HG02610 (cell line): Measurements from ENCODE around the gene POLD3.

ENCODE experiments used
- ATAC-seq: cut with Tn5 transposase; IDR thresholded peaks from one replicate; pipeline ENCODE4 v1.9.1; 2021; ENCODE audit warnings: mild to moderate bottlenecking, moderate library complexity; ENCODE audit not compliant: unreplicated experiment

POLD3 gene

DNA sequence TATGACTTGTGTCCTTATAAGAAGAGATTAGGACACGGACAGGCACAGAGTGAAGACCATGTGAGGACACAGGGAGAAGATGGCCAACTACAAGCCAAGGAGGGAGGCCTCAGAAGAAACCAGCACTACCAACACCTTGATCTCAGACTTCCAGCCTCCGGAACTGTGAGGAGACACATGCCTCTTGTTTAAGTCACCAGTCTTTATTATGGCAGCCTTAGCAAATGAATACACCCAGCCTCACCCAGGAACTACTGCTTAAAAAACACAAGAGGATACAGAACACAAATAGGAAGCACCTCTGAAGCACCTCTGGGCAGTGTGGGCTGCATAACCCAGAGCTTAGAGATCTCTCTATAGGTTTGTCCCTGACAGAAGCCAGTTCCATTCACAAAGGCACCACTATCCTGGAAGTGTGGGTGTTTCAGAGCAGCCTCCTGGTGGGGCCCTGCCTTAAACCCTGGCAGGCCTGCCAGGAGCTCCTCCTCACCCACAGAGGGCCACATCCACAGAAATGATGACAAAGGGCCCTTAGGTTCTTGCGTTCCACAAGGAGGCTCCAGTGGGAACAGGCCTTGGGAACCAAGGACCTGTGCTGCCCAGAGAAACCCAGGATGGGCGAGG, 80.1 kb downstream of the POLD3 start:
- ATAC-seq = no peak

DNA sequence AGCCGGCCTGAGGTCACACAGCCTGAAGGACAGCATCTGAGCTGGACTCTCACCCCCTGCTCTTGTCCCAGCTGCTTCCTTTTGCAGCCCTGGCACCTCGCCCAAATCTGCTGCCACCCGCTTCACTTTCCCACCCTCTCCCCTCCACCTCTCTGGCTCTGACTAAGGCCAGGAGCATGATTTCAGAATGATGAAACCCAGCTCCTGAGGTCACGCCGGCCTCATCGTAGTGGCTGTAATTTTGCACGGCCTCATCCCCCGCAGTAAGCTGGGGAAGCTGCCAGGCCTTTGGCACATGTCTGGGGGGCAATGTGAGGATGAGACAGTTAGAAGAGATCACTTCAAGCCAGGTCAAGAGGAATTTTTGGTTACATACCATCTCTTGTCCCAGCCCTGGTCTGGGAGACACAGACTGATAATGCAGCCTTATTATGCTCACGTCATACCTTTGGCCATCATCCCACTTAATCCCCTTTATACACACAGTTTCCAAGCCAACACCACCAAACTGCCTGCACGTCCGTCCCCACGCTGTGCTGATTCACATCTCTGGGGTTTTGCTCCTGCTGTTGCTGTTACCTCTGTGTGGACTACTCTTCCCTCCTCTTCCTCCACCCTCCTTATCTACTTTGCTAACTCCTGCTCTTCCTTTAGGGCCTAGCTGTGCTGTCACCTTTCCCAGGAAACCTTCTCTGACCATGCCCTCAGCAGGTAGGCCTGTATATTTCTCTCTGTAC, 80.7 kb downstream of the POLD3 start:
- ATAC-seq = no peak

DNA sequence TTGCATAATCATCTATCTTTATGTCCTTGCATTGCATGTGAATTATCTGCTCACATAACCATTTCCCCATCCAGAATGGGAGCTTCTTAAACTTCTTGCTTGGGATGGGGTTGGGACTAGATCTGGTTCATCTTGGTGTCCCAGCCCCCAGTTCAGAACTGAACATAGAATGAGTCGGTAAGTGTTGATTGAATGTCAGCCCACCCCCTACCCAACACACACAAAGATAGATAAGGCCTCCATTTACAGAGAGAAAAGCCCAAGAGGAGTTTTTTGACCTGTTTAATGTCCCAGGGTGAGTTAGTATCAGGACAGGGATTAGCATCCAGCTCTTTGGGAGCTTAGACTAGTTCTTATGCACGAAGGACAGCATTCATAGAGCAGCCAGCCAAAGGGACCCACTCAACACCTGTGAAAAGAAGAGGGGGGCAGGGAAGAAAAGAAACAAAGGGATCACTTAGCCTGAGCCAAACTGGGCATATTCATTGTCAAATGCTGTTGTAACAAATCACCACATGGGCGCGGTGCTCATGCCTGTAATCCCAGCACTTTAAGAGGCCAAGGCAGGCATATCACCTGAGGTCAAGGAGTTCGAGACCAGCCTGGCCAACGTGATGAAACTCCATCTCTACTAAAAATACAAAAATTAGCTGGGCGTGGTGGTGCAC, 81.4 kb downstream of the POLD3 start:
- ATAC-seq = no peak

DNA sequence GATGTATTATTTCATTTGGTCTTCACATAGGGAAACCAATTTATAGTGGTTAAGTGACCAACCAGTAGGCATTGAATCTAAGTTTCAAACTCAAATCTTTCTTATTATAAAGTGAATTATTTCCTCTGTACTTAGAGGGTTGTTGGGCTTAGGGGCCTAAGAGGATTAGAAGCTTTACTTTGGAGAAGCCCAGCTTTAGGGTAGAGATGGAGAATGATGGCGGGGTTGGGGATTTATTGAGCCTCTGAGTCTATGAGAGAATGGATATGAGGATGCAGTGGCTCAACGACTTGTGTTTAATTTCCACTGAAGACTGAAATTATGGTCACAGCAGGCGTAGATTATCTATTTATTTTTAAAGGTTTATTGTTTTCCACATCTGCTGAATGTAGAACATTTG, 83.4 kb downstream of the POLD3 start:
- no peak for ATAC-seq

DNA sequence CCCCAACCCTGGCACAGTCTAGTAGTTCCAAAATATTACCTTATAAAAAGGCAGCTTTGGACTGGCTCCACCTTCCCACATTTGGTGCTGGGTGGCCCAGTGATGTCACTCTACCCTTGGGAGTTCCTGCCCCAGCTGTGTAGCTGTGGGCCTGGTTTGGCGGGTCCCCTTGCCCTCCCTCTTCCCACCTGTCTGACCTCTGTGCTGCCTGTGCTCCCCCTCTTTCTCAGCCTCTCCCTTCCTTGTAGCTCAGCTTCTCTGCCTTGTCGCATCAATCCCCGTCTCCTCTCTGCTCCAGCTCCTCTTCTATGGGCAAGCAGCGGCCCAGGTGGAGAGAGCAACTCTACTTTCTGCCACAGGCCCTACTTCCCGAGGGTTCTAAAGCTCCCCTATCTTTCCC, 84.2 kb downstream of the POLD3 start:
- ATAC-seq = no peak

DNA sequence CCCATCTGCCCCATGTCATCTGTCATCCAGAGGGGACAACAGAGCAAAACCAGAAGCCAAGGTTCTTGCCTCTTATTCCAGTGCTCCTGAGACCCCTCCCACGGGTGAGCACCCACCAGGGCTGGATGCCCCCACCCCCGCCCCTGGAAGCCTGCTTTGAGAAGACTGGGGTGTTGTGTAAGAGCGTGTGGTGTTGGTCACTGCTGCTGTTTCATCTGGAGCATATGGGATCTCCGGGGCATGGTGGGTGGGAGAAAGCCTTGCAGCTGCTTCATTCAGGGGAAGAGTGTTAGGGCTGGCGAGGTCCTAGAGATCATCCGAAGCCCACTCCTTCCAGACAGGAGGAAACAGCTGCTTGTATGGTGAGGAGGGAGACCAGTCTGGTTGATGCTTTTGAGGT, 84.7 kb downstream of the POLD3 start:
- ATAC-seq = no peak

DNA sequence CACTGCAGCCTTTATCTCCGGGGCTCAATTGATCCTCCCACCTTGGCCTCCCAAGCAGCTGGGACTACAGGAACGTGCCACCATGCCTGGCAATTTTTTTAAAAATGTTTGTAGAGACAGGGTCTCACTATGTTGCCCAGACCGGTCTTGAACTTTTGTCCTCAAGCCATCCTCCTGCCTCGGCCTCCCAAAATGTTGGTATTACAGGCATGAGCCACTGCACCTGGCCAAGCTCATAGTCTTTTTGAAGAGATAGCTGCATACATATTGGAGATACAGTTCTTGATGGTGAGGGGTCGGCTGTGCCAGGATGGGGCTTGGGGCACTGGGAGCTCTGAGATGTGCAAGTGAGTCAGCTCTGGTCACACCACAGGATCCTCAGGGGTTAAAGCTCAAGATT, 85.7 kb downstream of the POLD3 start:
- ATAC-seq = no peak

DNA sequence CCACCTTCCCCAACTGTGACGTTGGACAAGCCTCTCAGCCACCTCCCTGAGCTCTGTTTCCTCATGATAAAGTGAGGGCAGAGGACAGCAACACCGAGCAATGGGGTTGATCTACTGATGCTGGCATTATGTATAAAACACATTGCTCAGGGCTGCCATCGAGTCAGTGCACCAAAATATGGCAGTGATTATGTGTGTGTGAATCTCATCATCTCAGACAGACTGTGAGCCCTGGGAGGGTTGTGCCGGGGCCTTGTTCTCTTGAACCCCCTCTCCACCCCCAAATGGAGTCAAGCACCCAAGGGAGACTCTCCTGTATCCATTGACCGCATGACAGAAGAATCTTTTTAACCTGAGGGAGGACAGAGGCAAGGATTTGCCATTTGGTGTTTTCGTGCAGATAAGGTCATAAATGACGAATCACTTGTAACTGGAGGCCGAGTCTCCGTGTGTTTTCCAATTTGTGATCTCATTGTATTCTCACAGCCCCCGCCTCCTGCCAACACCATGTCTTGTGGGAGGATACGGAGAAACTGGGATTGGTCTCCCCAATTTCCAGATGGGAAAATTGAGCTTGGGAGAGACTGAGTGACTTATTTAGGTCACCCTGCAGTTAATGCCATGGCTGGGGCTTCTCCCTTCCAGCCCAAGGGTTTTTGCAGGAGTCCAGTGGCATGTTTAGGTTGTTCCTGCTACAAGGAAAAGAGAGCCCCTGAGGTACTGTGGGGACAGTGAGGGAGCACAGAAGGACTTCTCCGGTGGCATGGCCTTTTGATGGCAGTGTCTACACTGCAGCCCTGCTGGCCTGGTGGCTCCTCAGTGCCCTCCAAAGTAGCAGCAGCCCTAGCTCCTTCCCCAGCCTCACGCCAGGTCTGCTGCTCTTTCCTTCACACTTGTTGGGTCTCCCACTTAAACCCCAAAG, 86.5 kb downstream of the POLD3 start:
- ATAC-seq = no peak

DNA sequence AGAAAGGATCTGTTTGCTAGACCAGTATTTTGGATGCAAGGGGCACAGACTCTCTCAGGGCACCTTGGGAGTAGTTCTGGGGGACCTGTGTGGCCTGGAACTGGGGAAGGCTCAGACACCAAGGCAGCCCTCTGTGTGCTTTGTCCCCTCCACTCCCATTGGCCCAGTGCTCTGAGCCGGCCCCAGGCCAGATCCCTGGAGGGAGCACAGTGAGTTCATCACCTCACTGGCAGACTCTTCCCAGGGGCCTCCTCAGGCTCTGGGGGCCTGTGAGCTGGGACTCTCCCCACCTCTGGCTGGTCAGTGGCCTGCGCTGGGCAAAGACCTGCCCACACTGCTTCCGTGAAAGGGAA, 87.1 kb downstream of the POLD3 start:
- ATAC-seq = no peak

DNA sequence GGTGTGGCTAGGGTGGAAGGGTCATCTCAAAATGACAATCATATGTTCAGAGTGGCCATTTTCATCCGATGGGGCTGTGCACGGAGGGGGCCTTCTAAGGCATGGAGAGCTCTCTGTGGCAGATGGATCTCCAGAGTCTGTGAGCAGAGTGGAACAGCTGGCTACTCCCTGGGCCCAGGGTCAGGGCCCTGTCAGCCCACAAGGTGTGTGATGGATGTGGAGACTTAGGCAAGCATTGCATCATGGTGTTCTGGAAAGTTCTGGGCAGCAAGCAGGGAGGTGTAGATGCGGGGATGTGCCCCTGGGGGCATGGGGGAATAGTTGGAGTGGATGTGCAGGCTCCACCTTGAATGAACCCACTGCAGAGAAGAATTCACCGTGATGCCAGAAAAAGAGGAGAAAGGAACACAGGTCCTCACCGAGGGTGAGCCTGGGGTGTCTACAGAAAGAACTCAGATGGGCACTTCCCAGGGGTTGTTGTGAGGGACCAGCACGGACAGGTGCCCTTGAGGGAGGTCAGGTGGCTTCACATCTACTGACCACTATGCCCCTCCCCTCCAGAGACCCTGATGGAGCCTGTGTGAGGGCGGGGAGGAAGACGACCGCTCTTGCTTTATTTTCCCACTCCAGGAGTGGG, 87.8 kb downstream of the POLD3 start:
- ATAC-seq = no peak

DNA sequence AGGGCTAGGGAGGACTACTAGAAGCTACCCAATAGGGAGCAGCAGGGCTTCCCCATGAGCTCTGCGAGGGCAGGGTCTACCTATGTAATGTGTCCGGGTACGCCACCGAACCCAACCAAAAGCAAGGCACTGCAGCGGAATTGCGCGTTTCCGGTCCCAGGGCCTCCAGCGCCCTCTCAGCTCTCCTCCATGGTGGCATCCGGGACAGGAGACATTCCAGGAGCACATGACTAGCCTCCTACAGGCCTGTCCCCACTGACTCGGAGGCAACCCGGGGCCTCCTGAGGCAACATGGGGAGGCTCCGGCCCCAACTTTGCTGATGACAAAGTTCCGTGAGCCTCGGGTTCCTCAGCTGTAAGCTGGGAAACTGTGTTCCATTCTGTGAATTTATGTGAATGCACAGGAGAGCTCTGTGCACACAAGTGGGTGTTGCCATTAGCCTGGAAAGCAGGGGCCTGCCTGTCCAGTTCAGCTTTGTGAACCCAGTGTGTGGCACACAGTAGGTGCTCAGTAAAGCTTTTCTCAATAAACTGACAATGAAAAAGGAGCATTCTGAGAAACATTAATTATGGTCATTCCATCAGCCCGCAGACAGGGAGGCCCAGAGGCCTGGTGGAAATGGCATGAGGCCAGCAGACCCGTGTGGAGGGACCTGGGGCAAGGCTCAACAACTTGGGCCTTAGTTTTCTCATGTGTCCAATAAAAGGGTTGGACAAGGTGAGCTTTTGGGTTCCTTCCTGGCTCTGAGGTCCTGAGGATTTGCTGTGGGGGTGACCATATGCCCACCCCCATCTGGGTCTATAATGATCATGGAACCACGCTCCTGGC, 88.5 kb downstream of the POLD3 start:
- no peak for ATAC-seq

DNA sequence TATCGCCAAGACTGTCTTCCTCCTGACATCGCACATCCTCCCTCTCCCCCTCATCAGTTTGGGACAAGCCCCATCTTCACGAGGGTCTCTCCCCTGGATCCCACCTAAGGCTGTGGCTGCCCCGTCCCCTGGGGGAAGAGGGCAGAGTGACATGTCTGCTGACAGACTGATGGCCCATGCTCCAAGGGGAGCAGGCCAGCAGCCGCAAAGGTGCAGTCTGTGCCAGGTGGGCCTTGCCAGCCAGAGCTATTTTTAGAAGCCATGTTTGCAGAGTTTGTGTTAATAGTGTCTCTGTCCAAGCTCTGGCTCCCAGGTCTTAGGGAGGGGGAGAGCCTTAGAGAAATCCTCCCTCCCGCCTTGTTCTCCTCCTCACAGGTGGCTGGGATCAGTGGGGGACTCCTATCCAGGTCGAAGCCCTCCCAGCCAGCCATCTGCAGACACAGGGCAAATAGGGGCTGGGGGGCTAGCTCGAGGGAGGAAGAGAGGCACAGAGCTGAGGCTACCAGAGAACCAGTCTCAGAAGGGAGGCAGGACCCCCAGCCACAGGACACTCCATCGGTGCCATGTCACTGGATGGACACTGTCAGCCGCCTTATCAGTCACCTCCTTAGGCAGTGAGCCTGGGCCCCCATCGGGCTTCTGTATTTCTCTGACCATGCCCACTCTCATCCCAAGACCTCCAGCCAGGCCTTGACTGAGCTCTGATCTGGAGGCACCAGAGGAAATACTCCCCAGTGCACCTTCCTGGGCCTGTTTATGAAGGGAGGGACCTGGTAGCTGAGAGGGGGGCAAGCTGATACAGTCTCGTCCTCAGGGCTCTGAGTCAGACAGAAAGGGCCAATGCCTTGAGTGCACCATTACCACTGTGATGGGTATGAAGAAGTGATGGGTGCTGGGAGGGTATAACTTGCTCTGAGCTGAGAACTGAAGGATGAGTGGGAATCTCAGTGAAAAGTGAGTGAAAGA, 89.6 kb downstream of the POLD3 start:
- no peak for ATAC-seq

DNA sequence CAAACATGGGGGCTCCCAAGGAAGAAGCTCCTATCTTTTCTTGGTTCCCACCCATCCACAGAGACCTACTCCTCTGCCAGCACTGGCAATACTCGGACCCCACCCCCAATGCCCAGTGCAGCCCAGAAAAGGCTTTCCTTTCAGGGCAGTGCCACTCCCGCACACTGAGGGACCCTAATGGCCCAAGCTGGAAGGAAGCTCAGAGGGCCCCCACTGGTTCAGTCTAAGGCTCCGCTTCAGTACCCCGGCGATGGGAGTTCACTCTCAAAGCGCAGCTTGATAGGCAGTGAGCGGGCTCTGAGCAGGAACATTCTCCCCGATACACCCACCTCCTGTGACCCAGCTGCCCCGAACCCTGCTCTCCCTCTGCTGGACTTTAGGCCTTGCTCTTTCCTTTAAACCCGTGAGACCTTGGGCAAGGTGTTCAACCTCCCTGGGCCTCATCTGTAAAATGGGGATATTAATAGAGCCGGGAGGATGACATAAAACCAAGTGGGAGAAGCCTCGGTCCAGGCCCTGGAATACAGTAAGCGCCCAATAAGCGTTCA, 90.4 kb downstream of the POLD3 start:
- ATAC-seq = no peak

DNA sequence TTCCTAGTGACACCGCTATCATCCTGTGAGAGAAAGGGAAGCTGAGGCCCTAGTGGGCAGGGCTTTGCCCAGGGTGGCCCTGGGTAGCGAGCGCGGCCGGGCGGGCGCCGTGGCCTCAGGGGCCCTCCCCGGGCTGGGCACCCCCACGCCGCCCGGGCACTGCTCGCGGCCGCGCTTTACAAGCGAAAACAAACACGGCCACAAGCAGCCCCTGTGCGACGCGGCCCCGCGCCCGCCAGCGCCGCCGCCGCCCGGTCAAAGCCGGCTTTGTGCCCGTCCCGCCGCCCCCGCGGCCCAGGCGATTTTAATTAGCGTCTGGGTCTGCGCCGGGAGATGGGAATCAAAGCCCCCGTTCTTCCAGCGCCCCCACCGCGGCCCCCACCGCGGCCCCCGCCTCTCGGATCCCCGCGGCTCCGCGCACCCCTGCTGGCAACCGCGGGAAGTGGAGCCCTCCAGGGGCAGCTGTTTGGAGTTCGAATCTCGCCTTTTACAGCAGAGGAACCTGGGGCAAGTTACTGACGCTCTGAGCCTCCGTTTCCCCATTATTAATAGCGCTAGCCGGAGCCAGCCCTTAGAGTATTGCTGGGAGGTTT, 91.0 kb downstream of the POLD3 start:
- no peak for ATAC-seq

DNA sequence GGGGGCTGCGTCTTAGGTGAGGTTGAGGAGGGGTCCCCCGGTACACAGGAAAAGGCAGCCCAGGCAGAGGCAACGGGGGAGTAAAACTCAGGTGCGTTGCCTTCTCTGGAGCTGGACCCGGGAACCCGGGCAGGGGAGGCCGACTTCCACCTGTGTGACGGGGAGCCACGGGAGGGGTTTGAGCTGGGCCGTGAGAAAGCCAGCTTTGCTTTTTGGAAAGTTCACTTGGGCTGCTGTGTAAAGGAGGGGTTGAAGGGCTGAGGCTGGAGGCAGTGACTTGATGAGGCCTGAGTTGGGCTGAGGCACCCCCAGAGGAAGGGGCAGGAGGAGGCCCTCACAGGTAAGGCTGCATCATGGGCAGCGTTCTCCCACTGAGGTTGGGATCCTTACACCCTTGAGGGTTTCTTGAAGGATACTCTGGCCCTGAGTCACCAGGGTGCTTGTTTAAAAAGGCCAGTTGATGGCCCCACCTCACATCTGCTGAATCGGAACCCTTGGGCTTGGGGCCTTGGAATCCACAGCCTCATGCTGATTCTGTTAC, 91.6 kb downstream of the POLD3 start:
- no peak for ATAC-seq

DNA sequence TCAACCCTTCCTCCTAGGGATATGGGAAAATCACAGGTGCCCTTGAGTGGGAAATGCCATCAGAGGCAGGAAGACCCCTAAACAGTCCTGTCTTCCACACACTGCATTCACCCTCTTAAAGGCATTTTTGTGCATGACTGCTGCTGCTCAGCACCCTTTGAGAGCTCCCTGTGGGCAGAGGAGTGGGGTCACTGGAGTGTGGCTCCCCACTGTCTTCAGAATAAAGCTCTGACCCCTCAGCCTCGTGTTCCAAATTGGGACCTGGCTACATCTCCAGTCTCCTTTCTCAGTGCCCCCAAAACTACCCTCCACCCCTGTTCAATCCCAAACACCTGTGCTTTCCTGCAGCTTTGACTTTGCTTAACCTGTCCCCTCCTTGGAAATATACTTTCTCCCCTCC, 92.3 kb downstream of the POLD3 start:
- ATAC-seq = no peak

DNA sequence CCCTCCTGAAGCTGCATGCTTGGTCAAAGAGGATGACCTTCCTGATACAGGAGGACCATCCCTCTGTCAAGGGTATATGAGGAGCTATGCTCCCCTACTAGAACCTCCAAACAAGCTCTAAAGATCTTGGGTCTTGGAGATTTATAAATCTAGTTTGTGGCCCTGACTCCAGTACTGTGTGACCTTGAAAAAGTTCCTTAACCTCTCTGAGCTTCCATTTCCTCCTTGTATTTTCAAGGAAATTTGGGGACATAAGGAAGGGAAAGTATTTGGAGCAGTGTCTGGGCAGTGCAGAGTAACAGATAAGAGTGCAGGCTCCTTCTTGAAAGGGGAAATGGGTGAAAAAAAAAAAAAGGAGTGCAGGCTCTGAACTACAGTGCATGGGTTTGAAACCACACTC, 93.0 kb downstream of the POLD3 start:
- no peak for ATAC-seq

DNA sequence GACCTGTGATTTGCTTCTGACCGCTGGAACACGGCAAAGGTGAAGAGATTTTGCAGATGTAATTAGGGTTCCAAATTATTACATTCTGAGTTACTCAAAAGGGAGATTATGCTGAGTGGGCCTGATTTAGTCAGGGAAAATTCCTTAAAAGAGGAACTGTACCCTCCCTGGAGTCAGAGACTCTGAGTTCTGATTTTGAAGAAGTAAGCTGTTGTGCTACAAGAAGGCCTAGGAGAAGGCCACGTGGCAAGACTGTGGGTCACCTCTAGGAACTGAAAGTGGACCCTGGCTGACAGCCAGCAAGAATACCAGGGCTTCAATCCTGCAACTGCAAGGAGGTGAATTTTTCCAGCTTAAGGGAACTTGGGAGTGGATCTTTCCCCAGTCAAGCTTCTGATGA, 93.5 kb downstream of the POLD3 start:
- ATAC-seq = no peak
